Gastroesophageal sphincter (tissue), 4 donors: ENCODE measurements around the gene MRPL32. TPM values are rescaled to one million over a fixed set of nuclear protein-coding genes. Genes with fewer than 3 reads are reported as not detected.

Experiments used
- ATAC-seq: fragments of 150-250 bp; one replicate; pipeline ENCODE4 v1.9.1; 2016; ENCODE audit warnings: mild to moderate bottlenecking, moderate library complexity
- H3K27ac ChIP-seq, 4 donors: fragments of 200-600 bp; sonication (generic) in 3 of 4; 1 replicate in 3 of 4; 2 replicates in 1 of 4; pipeline ENCODE4 v1.5.1; 2016 to 2019
- H3K27me3 ChIP-seq: fragments of 200-600 bp; sonication (generic); one replicate; pipeline ENCODE4 v1.5.1; 2019
- H3K36me3 ChIP-seq, 2 donors: fragments of 200-600 bp; sonication (generic); one replicate each; pipeline ENCODE4 v1.5.1; 2019; ENCODE audit warnings: control low read depth in 1 of 2
- H3K4me1 ChIP-seq, 3 donors: fragments of 200-600 bp; sonication (generic); 1 replicate in 2 of 3; 2 replicates in 1 of 3; pipeline ENCODE4 v1.5.1; 2016 to 2019; ENCODE audit warnings: control low read depth in 2 of 3
- H3K4me3 ChIP-seq, 2 donors: fragments of 200-600 bp; sonication (generic); one replicate each; pipeline ENCODE4 v1.5.1; 2019; ENCODE audit warnings: mild to moderate bottlenecking in 1 of 2, moderate library complexity in 1 of 2
- H3K9me3 ChIP-seq, 3 donors: fragments of 200-600 bp; sonication (generic); one replicate each; pipeline ENCODE4 v1.5.1; 2017 to 2019; ENCODE audit warnings: control low read depth in 2 of 3
- CTCF ChIP-seq, 4 experiments: fragments of 200-600 bp in 2 of 4; fragments of 450-650 bp in 2 of 4; sonication (generic) in 1 of 4; IDR thresholded peaks; one replicate each; pipeline ENCODE4 v1.5.1; 2017 to 2019; ENCODE audit warnings: antibody characterized with exemption in 4 of 4, mild to moderate bottlenecking in 2 of 4, moderate library complexity in 2 of 4
- EP300 ChIP-seq: sonication (generic); formaldehyde crosslinking; IDR thresholded peaks from one replicate; pipeline ENCODE4 v1.6.1; 2017; ENCODE audit warnings: antibody characterized with exemption, mild to moderate bottlenecking
- POLR2A ChIP-seq, 2 donors: fragments of 450-650 bp; IDR thresholded peaks; one replicate each; pipeline ENCODE4 v1.6.1; 2017; ENCODE audit warnings: antibody characterized with exemption in 2 of 2, mild to moderate bottlenecking in 2 of 2, moderate library complexity in 1 of 2
- POLR2AphosphoS5 ChIP-seq: sonication (generic); formaldehyde crosslinking; IDR thresholded peaks from one replicate; pipeline ENCODE4 v1.6.1; 2017; ENCODE audit warnings: antibody characterized with exemption
- WGBS, 2 donors: methylation state at CpG; one replicate each; pipeline ENCODE4 v1.1.5; 2018; ENCODE audit warnings: low coverage in 1 of 2; 5-methylcytosine and 5-hydroxymethylcytosine counted together
- total RNA-seq, 4 donors: library from RNA; depleted of rRNA; stranded (reverse); fragments of >200 nt; gene quantifications; one replicate each; pipeline ENCODE4 v1.1.0, GENCODE V29; 2016

Gene MRPL32
- total RNA-seq, 4 donors from 2014 or later = 45.6 to 68.7 (median 53.8) TPM

DNA sequence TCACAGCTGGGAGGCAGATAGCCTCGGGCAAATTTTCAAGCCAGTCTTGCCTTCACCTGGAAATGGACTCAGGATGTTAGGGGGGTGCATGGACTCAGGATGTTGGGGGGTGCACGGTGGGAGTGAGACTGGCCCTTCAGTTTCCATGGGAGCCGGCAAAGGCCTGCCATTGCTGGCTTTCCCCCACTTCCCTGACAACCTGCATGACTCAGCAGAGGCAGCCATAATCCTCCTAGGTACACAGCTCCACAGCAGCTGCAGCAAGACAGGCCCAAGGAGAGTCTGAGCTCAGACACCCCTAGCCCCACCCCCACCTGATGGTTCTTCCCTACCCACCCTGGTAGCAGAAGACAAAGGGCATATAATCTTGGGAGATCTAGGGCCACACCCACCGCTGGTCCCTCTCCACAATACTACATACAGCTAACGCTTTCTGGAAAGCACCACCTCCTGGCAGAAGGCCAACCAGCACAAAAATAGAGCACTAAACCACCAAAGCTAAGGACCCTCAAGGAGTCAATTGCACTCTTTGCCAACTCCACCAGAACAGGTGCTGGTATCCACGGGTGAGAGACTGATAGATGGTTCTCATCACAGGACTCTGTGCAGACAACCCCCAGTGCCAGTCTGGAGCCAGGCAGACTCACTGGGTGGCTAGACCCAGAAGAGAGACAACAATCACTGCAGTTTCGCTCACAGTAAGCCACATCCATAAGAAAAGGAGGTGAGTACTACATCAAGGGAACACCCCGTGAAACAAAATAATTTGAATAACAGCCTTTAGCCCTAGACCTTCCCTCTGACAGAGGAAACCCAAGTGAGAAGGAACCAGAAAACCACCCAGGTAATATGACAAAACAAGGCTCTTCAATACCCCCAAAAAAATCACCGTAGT is 38.6 kb upstream of the MRPL32 start:
- Histone ChIP-seq H3K27me3 (no peaks in the 10 kb centered on the region), H3K4me1 (peaks cover 0 to 10% (median 0%) of the 10 kb centered on the region in 3 donors), H3K9me3 (no peaks in the 10 kb centered on the region), H3K4me3 (no peak overlapping the region), H3K27ac (no peak overlapping the region), H3K36me3 (no peaks in the 10 kb centered on the region)
- TF ChIP-seq CTCF (IDR thresholded peaks at IDR 0.05) (no peak), POLR2A (IDR thresholded peaks at IDR 0.05) (no peak), POLR2AphosphoS5 (no peak), EP300 (no peak)
- ATAC-seq = no peak
- WGBS, 2 donors = 80 to 84% methylated on average over 2 to 3 of the region's 9 CpGs

- Histone ChIP-seq H3K4me1 (no peaks in the 10 kb centered on the region), H3K27me3 (no peaks in the 10 kb centered on the region), H3K36me3 (no peaks in the 10 kb centered on the region), H3K4me3 (no peak overlapping the region), H3K9me3 (no peaks in the 10 kb centered on the region), H3K27ac (no peak overlapping the region)
- TF ChIP-seq POLR2A (IDR thresholded peaks at IDR 0.05) = no peak
- no peak for TF ChIP-seq EP300
- no peak for ATAC-seq
Measured at GRCh38 chr7:42900842-42901241, 31.3 kb upstream of the MRPL32 start.

- no peak for TF ChIP-seq EP300
- no peak for TF ChIP-seq POLR2AphosphoS5
- TF ChIP-seq CTCF (IDR thresholded peaks at IDR 0.05) = no peak
- no peak for TF ChIP-seq POLR2A (IDR thresholded peaks at IDR 0.05)
- H3K27ac ChIP-seq = no peak overlapping the region
- no peak overlapping the region for H3K4me3 ChIP-seq
- no peaks in the 10 kb centered on the region for H3K36me3 ChIP-seq
- no peaks in the 10 kb centered on the region for H3K4me1 ChIP-seq
- ATAC-seq = no peak
- H3K27me3 ChIP-seq = no peaks in the 10 kb centered on the region
- no peaks in the 10 kb centered on the region for H3K9me3 ChIP-seq
- 45 to 67% methylated on average over 3 of the region's 3 CpGs for WGBS, 2 donors
Measured at GRCh38 chr7:42902331-42902730, 29.8 kb upstream of the MRPL32 start.

DNA sequence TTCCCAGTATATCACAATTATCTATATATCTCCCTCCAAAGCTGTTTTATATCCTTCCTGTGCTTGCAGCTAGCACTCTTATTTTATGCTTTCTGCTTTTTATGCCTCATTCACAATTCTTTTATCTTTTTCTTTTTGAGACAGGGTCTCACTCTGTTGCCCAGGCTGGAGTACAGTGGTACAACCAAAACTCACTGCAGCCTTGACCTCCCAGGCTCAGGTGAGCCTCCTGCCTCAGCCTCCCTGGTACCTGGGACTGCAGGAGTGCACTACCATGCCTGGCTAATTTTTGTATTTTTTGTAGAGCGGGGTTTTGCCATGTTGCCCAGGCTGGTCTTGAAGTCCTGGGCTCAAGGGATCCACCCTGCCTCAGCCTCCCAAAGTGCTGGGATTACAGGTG is 26.0 kb upstream of the MRPL32 start:
- no peak overlapping the region for H3K4me3 ChIP-seq
- H3K4me1 ChIP-seq = peaks cover 0 to 14% (median 5%) of the 10 kb centered on the region in 3 donors
- H3K27me3 ChIP-seq = no peaks in the 10 kb centered on the region
- no peak for ATAC-seq
- 100% methylated on average over 1 of the region's 1 CpG; no CpG with 5 or more reads in 1 of the 2 donors for WGBS, 2 donors
- H3K36me3 ChIP-seq = no peaks in the 10 kb centered on the region
- no peak for TF ChIP-seq EP300
- TF ChIP-seq POLR2AphosphoS5 = no peak
- H3K27ac ChIP-seq = no peak overlapping the region
- no peaks in the 10 kb centered on the region for H3K9me3 ChIP-seq

GRCh38 chr7:42907316-42907715 is 24.9 kb upstream of the MRPL32 start:
- Histone ChIP-seq H3K36me3 (no peaks in the 10 kb centered on the region), H3K27me3 (no peaks in the 10 kb centered on the region), H3K4me3 (no peak overlapping the region), H3K9me3 (no peaks in the 10 kb centered on the region), H3K4me1 (peaks cover 0 to 17% (median 5%) of the 10 kb centered on the region in 3 donors), H3K27ac (no peak overlapping the region)
- ATAC-seq = no peak
- no peak for TF ChIP-seq EP300
- no peak for TF ChIP-seq POLR2AphosphoS5
- no peak for TF ChIP-seq CTCF (IDR thresholded peaks at IDR 0.05)
- TF ChIP-seq POLR2A (IDR thresholded peaks at IDR 0.05) = no peak

DNA sequence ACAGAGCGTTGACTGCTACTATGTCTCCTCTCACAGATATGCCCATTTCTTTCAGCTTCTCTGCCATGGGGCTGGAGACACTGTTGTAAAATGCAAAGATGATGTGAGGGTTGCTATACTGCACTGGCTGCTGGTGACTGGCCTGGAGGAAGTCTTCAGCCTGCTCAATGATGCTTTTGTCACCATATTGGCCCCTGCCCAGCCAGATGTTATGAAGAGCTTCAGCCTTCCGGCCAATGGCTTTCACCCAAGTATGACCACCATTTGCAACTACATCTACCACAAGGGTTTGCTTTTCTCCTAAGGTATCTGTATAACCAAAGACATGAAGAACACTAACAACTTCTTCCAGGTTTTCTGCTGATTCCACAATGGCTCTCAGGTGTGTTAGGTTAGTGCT is 21.9 kb upstream of the MRPL32 start:
- Histone ChIP-seq H3K27ac (no peak overlapping the region), H3K36me3 (peaks cover 0 to 9% of the 10 kb centered on the region in 2 donors), H3K9me3 (no peaks in the 10 kb centered on the region), H3K27me3 (no peaks in the 10 kb centered on the region), H3K4me1 (peaks cover 0 to 29% (median 5%) of the 10 kb centered on the region in 3 donors), H3K4me3 (no peak overlapping the region)
- ATAC-seq = no peak
- WGBS, 2 donors = 77 to 88% methylated on average over 2 of the region's 2 CpGs
- TF ChIP-seq POLR2AphosphoS5 = no peak
- no peak for TF ChIP-seq POLR2A (IDR thresholded peaks at IDR 0.05)
- TF ChIP-seq EP300 = no peak
- no peak for TF ChIP-seq CTCF (IDR thresholded peaks at IDR 0.05)
